ENCODE measurements around the gene CDH23.

- TF ChIP-seq CTCF (optimal IDR thresholded peaks at IDR 0.05 in 1 of 3, IDR thresholded peaks at IDR 0.05 in 1 of 3, conservative IDR thresholded peaks at IDR 0.05 in 1 of 3; ENCODE audit: extremely low read depth in 1 of 3, insufficient read depth in 2 of 3, low read length in 3 of 3) (no peak), EZH2 (IDR thresholded peaks at IDR 0.05; ENCODE audit: low read length) (no peak)
Observed at GRCh38 chr10:71437537-71438092, 40.9 kb downstream of the CDH23 start.
